GM21825 (cell line): ENCODE results near the gene TUSC2.
"Not testable (repeated sequence)": the region's sequence is repeated elsewhere in the genome, so short reads cannot be mapped to it uniquely, and the experiment has no call there.

Experiments used
- ATAC-seq: cut with Tn5 transposase; IDR thresholded peaks from one replicate; pipeline ENCODE4 v1.9.1; 2021; ENCODE audit warnings: mild to moderate bottlenecking, moderate library complexity; ENCODE audit not compliant: unreplicated experiment

Gene TUSC2

GRCh38 chr3:50297384-50297775 lies 30.6 kb downstream of the TUSC2 start:
- no peak for ATAC-seq

GRCh38 chr3:50296721-50297383 lies 31.2 kb downstream of the TUSC2 start:
- ATAC-seq = no peak

GRCh38 chr3:50295553-50296431 lies 32.2 kb downstream of the TUSC2 start:
- ATAC-seq = no peak

- ATAC-seq = no peak
Measured at GRCh38 chr3:50294492-50295403, 33.3 kb downstream of the TUSC2 start.

- ATAC-seq = no peak
Measured at GRCh38 chr3:50294089-50294488, 33.9 kb downstream of the TUSC2 start.

GRCh38 chr3:50293079-50293801 lies 34.8 kb downstream of the TUSC2 start:
- ATAC-seq = no peak

- ATAC-seq = peak; percentile 89
Measured at GRCh38 chr3:50292159-50293078, 35.6 kb downstream of the TUSC2 start, which contains the start of gene IFRD2. Gene IFRD2, minus strand, starts transcription at chr3:50292429. Its CDS starts 155 bp downstream, at chr3:50292274.

GRCh38 chr3:50290161-50290641 lies 37.8 kb downstream of the TUSC2 start:
- ATAC-seq = no peak

GRCh38 chr3:50289130-50289529 lies 38.9 kb downstream of the TUSC2 start:
- ATAC-seq = no peak

GRCh38 chr3:50288387-50289007 lies 39.5 kb downstream of the TUSC2 start:
- no peak for ATAC-seq

GRCh38 chr3:50287262-50287661 lies 40.8 kb downstream of the TUSC2 start:
- no peak for ATAC-seq

- no peak for ATAC-seq
Measured at GRCh38 chr3:50286322-50287227, 41.4 kb downstream of the TUSC2 start.

GRCh38 chr3:50284121-50284520 lies 43.9 kb downstream of the TUSC2 start:
- ATAC-seq = not testable (repeated sequence)

GRCh38 chr3:50279255-50280016 lies 48.6 kb downstream of the TUSC2 start:
- ATAC-seq = no peak

GRCh38 chr3:50278880-50279224 lies 49.2 kb downstream of the TUSC2 start, which contains the start of gene LSMEM2:
Gene LSMEM2, plus strand, starts transcription at chr3:50279087. Its CDS starts 27 bp downstream, at chr3:50279114.
- no peak for ATAC-seq

- no peak for ATAC-seq
Measured at GRCh38 chr3:50278123-50278879, 49.7 kb downstream of the TUSC2 start.
